IMR-90 (cell line): ENCODE results near the gene FRMD4B. TPM values are rescaled to one million over a fixed set of nuclear protein-coding genes. Genes with fewer than 3 reads are reported as not detected.

Source experiments
- ATAC-seq: fragments of 200-7000 bp; cut with Tn5 transposase; 2 replicates; pipeline ENCODE4 v1.9.1; 2020; ENCODE audit warnings: low read depth, mild to moderate bottlenecking, moderate library complexity
- BruUV-seq: library from RNA; stranded (reverse); fragments of 400-500 nt; replicated peaks from 2 replicates; lab custom pipeline; 2021; lab: Mats Ljungman, UMichigan
- CTCF ChIA-PET: fragments of 300-600 bp; formaldehyde crosslinking; extraction: SDS; loops from one replicate; lab custom pipeline; 2021; ENCODE audit warnings: antibody characterized with exemption; lab: Yijun Ruan, JAX
- POLR2A ChIA-PET: fragments of 300-600 bp; sonication (Branson Sonifier 250); formaldehyde crosslinking; loops from one replicate; lab custom pipeline; 2022; ENCODE audit warnings: antibody characterized with exemption; ENCODE audit not compliant: unreplicated experiment; lab: Charles Lee
- DNase-seq: peaks from one replicate; pipeline ENCODE4 v3.0.0; 2013
- H2AFZ ChIP-seq: replicated peaks from 2 replicates; pipeline ENCODE3; 2013; ENCODE audit warnings: low read length, mild to moderate bottlenecking; ENCODE audit not compliant: poor library complexity
- H2AK5ac ChIP-seq: 2 replicates; pipeline ENCODE4 v1.6.1; 2013; ENCODE audit warnings: low read depth, low read length, inconsistent platforms
- H2AK9ac ChIP-seq: replicated peaks from 2 replicates; pipeline ENCODE3; 2013; ENCODE audit warnings: mild to moderate bottlenecking, low read depth, low read length, moderate library complexity; ENCODE audit not compliant: poor library complexity
- H2BK120ac ChIP-seq: 2 replicates; pipeline ENCODE4 v1.6.1; 2013; ENCODE audit warnings: low read depth, low read length, inconsistent platforms
- H2BK15ac ChIP-seq: 3 replicates; pipeline ENCODE4 v1.6.1; 2013; ENCODE audit warnings: low read depth, low read length, inconsistent platforms
- H2BK20ac ChIP-seq: 2 replicates; pipeline ENCODE4 v1.6.1; 2013; ENCODE audit warnings: low read depth, mild to moderate bottlenecking, inconsistent platforms, low read length, moderate library complexity
- H2BK5ac ChIP-seq: 2 replicates; pipeline ENCODE4 v1.6.1; 2013; ENCODE audit warnings: mild to moderate bottlenecking, low read depth, low read length, inconsistent platforms; ENCODE audit not compliant: poor library complexity, severe bottlenecking
- H3K14ac ChIP-seq: replicated peaks from 2 replicates; pipeline ENCODE4 v1.6.1; 2013; ENCODE audit warnings: low read depth, low read length, inconsistent platforms
- H3K18ac ChIP-seq: 2 replicates; pipeline ENCODE4 v1.6.1; 2013; ENCODE audit warnings: low read depth, low read length, control low read depth
- H3K23ac ChIP-seq: 2 replicates; pipeline ENCODE4 v1.6.1; 2013; ENCODE audit warnings: low read depth, low read length, inconsistent platforms
- H3K27ac ChIP-seq: 2 replicates; pipeline ENCODE4 v1.5.1; 2013; ENCODE audit warnings: mild to moderate bottlenecking, control low read depth, low read length; ENCODE audit not compliant: insufficient read depth
- H3K27me3 ChIP-seq: 2 replicates; pipeline ENCODE4 v1.6.1; 2013; ENCODE audit warnings: low read length; ENCODE audit not compliant: control insufficient read depth, insufficient read depth
- H3K36me3 ChIP-seq: 2 replicates; pipeline ENCODE4 v1.6.1; 2013; ENCODE audit warnings: low read length, mixed read lengths; ENCODE audit not compliant: control insufficient read depth, insufficient read depth
- H3K4ac ChIP-seq: 2 replicates; pipeline ENCODE4 v1.6.1; 2013; ENCODE audit warnings: low read depth, low read length, inconsistent platforms
- H3K4me1 ChIP-seq: 2 replicates; pipeline ENCODE4 v1.6.1; 2013; ENCODE audit warnings: low read length, mixed read lengths; ENCODE audit not compliant: control insufficient read depth, insufficient read depth
- H3K4me2 ChIP-seq: 2 replicates; pipeline ENCODE4 v1.6.1; 2013; ENCODE audit warnings: low read depth, mild to moderate bottlenecking, control low read depth, low read length, moderate library complexity
- H3K4me3 ChIP-seq: 2 replicates; pipeline ENCODE4 v1.5.1; 2013; ENCODE audit warnings: low read depth, mild to moderate bottlenecking, control low read depth, low read length, moderate library complexity; ENCODE audit not compliant: insufficient read depth
- H3K56ac ChIP-seq: 2 replicates; pipeline ENCODE4 v1.6.1; 2013; ENCODE audit warnings: low read length, inconsistent platforms; ENCODE audit not compliant: insufficient read depth; ENCODE audit errors: extremely low read depth
- H3K79me1 ChIP-seq, 2 experiments: 2 replicates each; pipeline ENCODE4 v1.6.1; 2013; ENCODE audit warnings: low read length in 2 of 2, inconsistent platforms in 1 of 2, low read depth in 1 of 2
- H3K9ac ChIP-seq: 2 replicates; pipeline ENCODE4 v1.6.1; 2013; ENCODE audit warnings: low read depth, low read length, control low read depth
- H3K9me1 ChIP-seq: 2 replicates; pipeline ENCODE4 v1.6.1; 2013; ENCODE audit warnings: low read length, inconsistent platforms; ENCODE audit not compliant: insufficient read depth
- H3K9me3 ChIP-seq: 2 replicates; pipeline ENCODE4 v1.6.1; 2013; ENCODE audit warnings: low read length; ENCODE audit not compliant: control insufficient read depth, insufficient read depth
- H4K20me1 ChIP-seq: 2 replicates; pipeline ENCODE4 v1.6.1; 2013; ENCODE audit warnings: low read length, inconsistent platforms; ENCODE audit not compliant: insufficient read depth
- H4K5ac ChIP-seq: 2 replicates; pipeline ENCODE4 v1.6.1; 2013; ENCODE audit warnings: mild to moderate bottlenecking, low read depth, low read length, control low read depth
- H4K8ac ChIP-seq, 2 experiments: 2 replicates each; pipeline ENCODE4 v1.6.1; 2013; ENCODE audit warnings: low read depth in 2 of 2, low read length in 2 of 2, control low read depth in 1 of 2, inconsistent platforms in 1 of 2
- H4K91ac ChIP-seq: 2 replicates; pipeline ENCODE4 v1.6.1; 2013; ENCODE audit warnings: low read depth, low read length, inconsistent platforms; ENCODE audit not compliant: insufficient read depth
- BHLHE40 ChIP-seq: fragments of 150-350 bp; IDR thresholded peaks from 2 replicates; pipeline ENCODE4 v1.6.1; 2016; ENCODE audit warnings: mild to moderate bottlenecking, low read depth, low read length
- CEBPB ChIP-seq: IDR thresholded peaks from 2 replicates; pipeline ENCODE4 v1.6.1; 2012; ENCODE audit warnings: low read depth, low read length, improper control_type of control experiment
- CHD1 ChIP-seq: IDR thresholded peaks from 2 replicates; pipeline ENCODE4 v1.6.1; 2012; ENCODE audit warnings: low read depth, low read length, improper control_type of control experiment
- FOS ChIP-seq: fragments of 150-350 bp; IDR thresholded peaks from 2 replicates; pipeline ENCODE4 v1.6.1; 2016; ENCODE audit warnings: low read depth, low read length
- MAFK ChIP-seq: IDR thresholded peaks from 2 replicates; pipeline ENCODE4 v1.6.1; 2012; ENCODE audit warnings: low read depth, low read length, improper control_type of control experiment
- MXI1 ChIP-seq: IDR thresholded peaks from 2 replicates; pipeline ENCODE4 v1.6.1; 2012; ENCODE audit warnings: low read depth, mild to moderate bottlenecking, low read length, moderate library complexity, borderline replicate concordance
- NFE2L2 ChIP-seq: fragments of 150-350 bp; IDR thresholded peaks from 2 replicates; pipeline ENCODE4 v1.6.1; 2016; ENCODE audit warnings: low read depth, mild to moderate bottlenecking, low read length
- POLR2A ChIP-seq: IDR thresholded peaks from 2 replicates; pipeline ENCODE4 v1.6.1; 2012; ENCODE audit warnings: mild to moderate bottlenecking, low read depth, low read length
- RFX5 ChIP-seq: IDR thresholded peaks from 2 replicates; pipeline ENCODE4 v1.8.0; 2012; ENCODE audit warnings: low read depth, mild to moderate bottlenecking, low read length, moderate library complexity
- WGBS, 2 experiments: methylation state at CpG; one replicate each; pipeline versions ENCODE4 v1.1.5 to v1.1.7; 2013; ENCODE audit warnings: missing lambda C conversion rate in 2 of 2; ENCODE audit not compliant: insufficient read length in 1 of 2; ENCODE audit errors: extremely low coverage in 2 of 2; 5-methylcytosine and 5-hydroxymethylcytosine counted together
- dilution Hi-C: fragments of 300-500 bp; cut with HindIII; formaldehyde crosslinking; loops from one replicate; pipeline ENCODE4 v1.14.3; 2018; ENCODE audit warnings: low sequenced_read_pairs; ENCODE audit not compliant: unreplicated experiment
- in situ Hi-C: fragments of 300-500 bp; cut with MboI; formaldehyde crosslinking; loops from 3 replicates; pipeline ENCODE4 v1.14.3; 2019; ENCODE audit warnings: low sequenced_read_pairs, inconsistent platforms, mixed read lengths
- intact Hi-C: fragments of 100-400 bp; cut with micrococcal nuclease; formaldehyde crosslinking; loops from 2 replicates; pipeline ENCODE4 v1.10.0; 2022
- polyA plus RNA-seq, 3 experiments: library from polyadenylated mRNA; depleted of rRNA; stranded (reverse); fragments of >200 nt; gene quantifications; 2 replicates each; pipeline ENCODE4 v1.2.3, GENCODE V29; 2012; ENCODE audit warnings: low replicate concordance in 1 of 3
- total RNA-seq: library from RNA; depleted of rRNA; stranded (reverse); fragments of >200 nt; gene quantifications from 2 replicates; pipeline ENCODE4 v1.2.3, GENCODE V29; 2012
- TF ChIP-seq, protein P1 (sequence below): conservative IDR thresholded peaks from 2 replicates; pipeline ENCODE4 v1.5.1; 2012; ENCODE audit warnings: mild to moderate bottlenecking, low read depth, low read length, improper control_type of control experiment
- TF ChIP-seq, protein P2 (sequence below): fragments of 150-350 bp; IDR thresholded peaks from 2 replicates; pipeline ENCODE4 v1.6.1; 2017; ENCODE audit warnings: mild to moderate bottlenecking, antibody characterized with exemption, low read length, low read depth
- TF ChIP-seq, protein P3 (sequence below): fragments of 150-350 bp; IDR thresholded peaks from 2 replicates; pipeline ENCODE4 v1.6.1; 2016; ENCODE audit warnings: low read depth, mild to moderate bottlenecking, low read length, moderate library complexity, borderline replicate concordance

Gene FRMD4B
- total and polyA plus RNA-seq, 2 of the 4 experiments (the other 2 are of a cell fraction): 0.14 to 0.36 TPM

DNA sequence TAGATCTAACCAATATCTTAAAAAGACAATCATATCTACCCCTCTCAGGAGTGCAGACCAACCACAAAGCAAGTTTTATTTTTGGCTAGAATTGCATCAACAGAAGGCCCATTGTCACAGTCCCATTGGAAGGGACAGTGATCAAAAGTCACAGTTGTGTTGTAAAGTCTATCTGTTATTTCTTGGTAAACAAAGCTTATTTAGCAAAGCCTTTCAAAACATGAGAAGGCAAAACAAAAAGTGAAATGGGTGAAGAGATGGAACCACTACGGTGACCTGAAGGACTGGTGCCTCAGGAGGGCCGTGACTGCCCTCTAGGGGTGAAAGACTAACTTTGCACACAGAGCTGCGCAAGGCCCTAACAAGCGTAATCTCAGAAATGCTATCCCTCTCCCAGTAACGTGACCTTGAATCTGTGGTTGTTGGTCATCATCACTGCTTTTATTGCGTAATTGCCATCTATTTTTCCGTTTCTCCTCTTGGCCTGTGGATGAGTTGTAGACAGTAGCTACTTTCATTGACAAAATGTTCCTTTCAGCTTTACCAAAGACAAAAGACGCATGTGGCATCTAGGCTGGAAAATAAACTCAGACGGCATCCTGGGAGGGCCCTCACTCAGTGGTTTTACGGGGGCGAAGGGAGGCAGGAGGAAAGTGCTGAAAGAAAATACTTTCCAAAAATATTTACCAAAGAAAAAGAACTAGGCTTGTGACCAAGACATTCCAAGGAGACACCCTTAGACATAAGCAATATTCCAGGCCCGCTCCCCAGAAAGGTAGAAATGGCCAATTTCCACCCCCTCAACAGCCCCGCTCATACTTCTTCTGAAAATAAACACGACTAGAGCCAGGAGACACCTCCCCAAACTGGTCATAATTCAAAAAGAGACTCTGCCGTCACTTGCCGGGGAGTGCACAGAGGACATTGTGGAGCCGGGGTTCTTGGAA is 79.4 kb downstream of the FRMD4B start (continued):
- TF ChIP-seq CHD1: no peak
- no peak for TF ChIP-seq NFE2L2
- TF ChIP-seq MAFK: no peak

DNA sequence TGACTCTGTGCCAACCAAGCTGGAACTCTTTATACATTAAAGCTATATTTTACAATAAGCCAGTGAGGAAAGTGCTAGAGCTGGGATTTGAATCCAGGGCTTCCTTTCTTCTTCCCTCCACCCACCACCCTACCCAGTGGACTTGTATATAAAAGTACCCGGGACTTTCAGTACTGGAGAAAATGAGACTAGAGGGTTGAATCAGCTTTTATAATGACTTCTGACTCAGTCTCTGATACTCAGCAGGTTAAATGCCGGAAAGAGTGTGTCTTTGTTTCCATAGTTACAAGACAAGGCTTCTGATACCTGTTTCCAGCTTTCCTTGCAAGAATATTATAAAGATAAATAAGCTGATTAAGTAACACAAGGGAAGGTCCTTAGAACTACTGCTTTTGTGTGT is 80.9 kb downstream of the FRMD4B start:
- H3K4ac ChIP-seq: no peak overlapping the region
- H3K18ac ChIP-seq: no peak overlapping the region
- H2AK5ac ChIP-seq: no peak overlapping the region
- no peak overlapping the region for H2BK5ac ChIP-seq
- H3K9me1 ChIP-seq: no peaks in the 10 kb centered on the region
- H4K8ac ChIP-seq: no peak overlapping the region
- H3K79me1 ChIP-seq: no peaks in the 10 kb centered on the region
- no TSS peak for BruUV-seq
- in situ Hi-C loops: loop anchor here (5.0 to 10.0 kb wide), 2 partner anchors 148 to 370 kb away; no protein-coding TSS in a partner anchor
- no peak overlapping the region for H2BK20ac ChIP-seq
- ChIA-PET POLR2A (no interaction called here), CTCF (interaction anchor here (1.1 to 3.8 kb wide), 6 partner anchors 12 to 189 kb away, joined by 3 to 51 read pairs (median 4); no protein-coding TSS in a partner anchor)
- no peak overlapping the region for H3K14ac ChIP-seq
- H3K27me3 ChIP-seq: no peaks in the 10 kb centered on the region; the same call in 1 of the 2 replicates
- WGBS, 2 experiments: no CpG with 5 or more reads among the region's 2 CpGs
- H4K5ac ChIP-seq: no peak overlapping the region
- DNase-seq (no peak), ATAC-seq (no peak)
- H4K20me1 ChIP-seq: no peaks in the 10 kb centered on the region
- no peak overlapping the region for H3K56ac ChIP-seq
- intact Hi-C loops: loop anchor here (10.0 kb wide), 1 partner anchor 650 kb away; no protein-coding TSS in a partner anchor
- no peak overlapping the region for H3K4me3 ChIP-seq
- H3K36me3 ChIP-seq: no peaks in the 10 kb centered on the region
- H4K91ac ChIP-seq: no peak overlapping the region
- no peak overlapping the region for H3K9ac ChIP-seq
- H3K4me2 ChIP-seq: no peak overlapping the region
- no peak overlapping the region for H2BK15ac ChIP-seq
- H2AFZ ChIP-seq: no peak overlapping the region
- H3K27ac ChIP-seq: no peak overlapping the region
- no peak overlapping the region for H3K23ac ChIP-seq
- no peak overlapping the region for H2AK9ac ChIP-seq
- no peak overlapping the region for H2BK120ac ChIP-seq
- H3K4me1 ChIP-seq: no peaks in the 10 kb centered on the region
- H3K9me3 ChIP-seq: no peaks in the 10 kb centered on the region
- dilution Hi-C loops: no loop called here
- no peak for TF ChIP-seq MXI1
- TF ChIP-seq, protein P1, sequence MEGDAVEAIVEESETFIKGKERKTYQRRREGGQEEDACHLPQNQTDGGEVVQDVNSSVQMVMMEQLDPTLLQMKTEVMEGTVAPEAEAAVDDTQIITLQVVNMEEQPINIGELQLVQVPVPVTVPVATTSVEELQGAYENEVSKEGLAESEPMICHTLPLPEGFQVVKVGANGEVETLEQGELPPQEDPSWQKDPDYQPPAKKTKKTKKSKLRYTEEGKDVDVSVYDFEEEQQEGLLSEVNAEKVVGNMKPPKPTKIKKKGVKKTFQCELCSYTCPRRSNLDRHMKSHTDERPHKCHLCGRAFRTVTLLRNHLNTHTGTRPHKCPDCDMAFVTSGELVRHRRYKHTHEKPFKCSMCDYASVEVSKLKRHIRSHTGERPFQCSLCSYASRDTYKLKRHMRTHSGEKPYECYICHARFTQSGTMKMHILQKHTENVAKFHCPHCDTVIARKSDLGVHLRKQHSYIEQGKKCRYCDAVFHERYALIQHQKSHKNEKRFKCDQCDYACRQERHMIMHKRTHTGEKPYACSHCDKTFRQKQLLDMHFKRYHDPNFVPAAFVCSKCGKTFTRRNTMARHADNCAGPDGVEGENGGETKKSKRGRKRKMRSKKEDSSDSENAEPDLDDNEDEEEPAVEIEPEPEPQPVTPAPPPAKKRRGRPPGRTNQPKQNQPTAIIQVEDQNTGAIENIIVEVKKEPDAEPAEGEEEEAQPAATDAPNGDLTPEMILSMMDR: no peak
- TF ChIP-seq POLR2A: no peak
- TF ChIP-seq, protein P2, sequence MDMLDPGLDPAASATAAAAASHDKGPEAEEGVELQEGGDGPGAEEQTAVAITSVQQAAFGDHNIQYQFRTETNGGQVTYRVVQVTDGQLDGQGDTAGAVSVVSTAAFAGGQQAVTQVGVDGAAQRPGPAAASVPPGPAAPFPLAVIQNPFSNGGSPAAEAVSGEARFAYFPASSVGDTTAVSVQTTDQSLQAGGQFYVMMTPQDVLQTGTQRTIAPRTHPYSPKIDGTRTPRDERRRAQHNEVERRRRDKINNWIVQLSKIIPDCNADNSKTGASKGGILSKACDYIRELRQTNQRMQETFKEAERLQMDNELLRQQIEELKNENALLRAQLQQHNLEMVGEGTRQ: no peak
- TF ChIP-seq CHD1: no peak
- no peak for TF ChIP-seq NFE2L2
- TF ChIP-seq RFX5: no peak
- no peak for TF ChIP-seq BHLHE40
- TF ChIP-seq, protein P3, sequence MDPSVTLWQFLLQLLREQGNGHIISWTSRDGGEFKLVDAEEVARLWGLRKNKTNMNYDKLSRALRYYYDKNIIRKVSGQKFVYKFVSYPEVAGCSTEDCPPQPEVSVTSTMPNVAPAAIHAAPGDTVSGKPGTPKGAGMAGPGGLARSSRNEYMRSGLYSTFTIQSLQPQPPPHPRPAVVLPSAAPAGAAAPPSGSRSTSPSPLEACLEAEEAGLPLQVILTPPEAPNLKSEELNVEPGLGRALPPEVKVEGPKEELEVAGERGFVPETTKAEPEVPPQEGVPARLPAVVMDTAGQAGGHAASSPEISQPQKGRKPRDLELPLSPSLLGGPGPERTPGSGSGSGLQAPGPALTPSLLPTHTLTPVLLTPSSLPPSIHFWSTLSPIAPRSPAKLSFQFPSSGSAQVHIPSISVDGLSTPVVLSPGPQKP: no peak
- TF ChIP-seq CEBPB: no peak
- no peak for TF ChIP-seq FOS
